HAP-1 (cell line): Measurements from ENCODE around the gene NCOA3.
"Not testable (repeated sequence)": the region's sequence is repeated elsewhere in the genome, so short reads cannot be mapped to it uniquely, and the experiment has no call there.

Experiments used
- DNase-seq, 2 experiments: peaks; one replicate each; pipeline ENCODE4 v3.0.0-alpha.2; 2016 to 2020; ENCODE audit warnings: low spot score in 2 of 2
- H3K27me3 ChIP-seq: fragments of 250-450 bp; sonication (Bioruptor Pico); 2 replicates; pipeline ENCODE4 v1.5.1; 2020; ENCODE audit warnings: low read depth, mild to moderate bottlenecking, moderate library complexity
- H3K36me3 ChIP-seq: fragments of 250-450 bp; sonication (Bioruptor Pico); replicated peaks from 2 replicates; pipeline ENCODE4 v1.5.1; 2020; ENCODE audit warnings: mild to moderate bottlenecking
- H3K4me1 ChIP-seq: fragments of 250-450 bp; sonication (Bioruptor Pico); 2 replicates; pipeline ENCODE4 v1.5.1; 2020; ENCODE audit warnings: mild to moderate bottlenecking
- H3K4me3 ChIP-seq: fragments of 250-450 bp; sonication (Bioruptor Pico); 2 replicates; pipeline ENCODE4 v1.5.1; 2020; ENCODE audit warnings: mild to moderate bottlenecking, moderate library complexity
- H3K9me3 ChIP-seq: fragments of 250-450 bp; sonication (Bioruptor Pico); 2 replicates; pipeline ENCODE4 v1.5.1; 2020; ENCODE audit warnings: mild to moderate bottlenecking, moderate library complexity
- in situ Hi-C: fragments of 300-500 bp; cut with MboI; formaldehyde crosslinking; loops from 3 replicates; pipeline ENCODE4 v1.14.3; 2020; ENCODE audit warnings: low sequenced_read_pairs, inconsistent platforms, mixed read lengths

NCOA3 gene

GRCh38 chr20:47501482-47502270, at the start of gene NCOA3:
Gene NCOA3, plus strand, starts transcription at chr20:47501887. Its CDS starts 120,361 bp downstream, at chr20:47622248.
- Histone ChIP-seq H3K9me3 (no peaks in the 10 kb centered on the region), H3K4me3 (peak within 1 kb of the TSS; percentile 93), H3K27me3 (no peaks in the 10 kb centered on the region), H3K4me1 (peaks cover 34% of the 10 kb centered on the region), H3K36me3 (no peaks in the 10 kb centered on the region)
- in situ Hi-C loops, result no loop called here
- DNase-seq, result peak; percentile 90 to 99

- Histone ChIP-seq H3K4me3 (no peak overlapping the region), H3K9me3 (no peaks in the 10 kb centered on the region; the same call in 1 of the 2 replicates), H3K4me1 (no peaks in the 10 kb centered on the region), H3K27me3 (no peaks in the 10 kb centered on the region), H3K36me3 (no peaks in the 10 kb centered on the region)
- no peak for DNase-seq
- in situ Hi-C loops, result no loop called here
These were observed 48.9 kb upstream of the NCOA3 start for GRCh38 chr20:47452736-47453161.

GRCh38 chr20:47453167-47453782, 48.4 kb upstream of the NCOA3 start:
- Histone ChIP-seq H3K27me3 (no peaks in the 10 kb centered on the region), H3K4me1 (no peaks in the 10 kb centered on the region), H3K4me3 (no peak overlapping the region), H3K9me3 (no peaks in the 10 kb centered on the region; the same call in 1 of the 2 replicates), H3K36me3 (no peaks in the 10 kb centered on the region)
- no peak for DNase-seq
- in situ Hi-C loops, result no loop called here

GRCh38 chr20:47454298-47455132, 47.2 kb upstream of the NCOA3 start:
- no peak for DNase-seq
- Histone ChIP-seq H3K36me3 (no peaks in the 10 kb centered on the region), H3K4me3 (no peak overlapping the region), H3K4me1 (no peaks in the 10 kb centered on the region), H3K27me3 (no peaks in the 10 kb centered on the region), H3K9me3 (no peaks in the 10 kb centered on the region; the same call in 1 of the 2 replicates)
- in situ Hi-C loops, result no loop called here

GRCh38 chr20:47455133-47456040, 46.3 kb upstream of the NCOA3 start:
- no peaks in the 10 kb centered on the region for H3K36me3 ChIP-seq
- no peaks in the 10 kb centered on the region for H3K4me1 ChIP-seq
- DNase-seq, result no peak
- H3K4me3 ChIP-seq, result no peak overlapping the region
- no peaks in the 10 kb centered on the region; the same call in 1 of the 2 replicates for H3K9me3 ChIP-seq
- H3K27me3 ChIP-seq, result no peaks in the 10 kb centered on the region
- in situ Hi-C loops, result no loop called here

- Histone ChIP-seq H3K9me3 (no peaks in the 10 kb centered on the region; the same call in 1 of the 2 replicates), H3K4me3 (no peak overlapping the region), H3K27me3 (no peaks in the 10 kb centered on the region), H3K36me3 (no peaks in the 10 kb centered on the region), H3K4me1 (no peaks in the 10 kb centered on the region)
- in situ Hi-C loops, result no loop called here
- DNase-seq, result no peak
These were observed 45.6 kb upstream of the NCOA3 start for GRCh38 chr20:47456041-47456537.

- no peaks in the 10 kb centered on the region for H3K27me3 ChIP-seq
- no peaks in the 10 kb centered on the region; the same call in 1 of the 2 replicates for H3K9me3 ChIP-seq
- H3K36me3 ChIP-seq, result no peaks in the 10 kb centered on the region
- in situ Hi-C loops, result no loop called here
- no peaks in the 10 kb centered on the region for H3K4me1 ChIP-seq
- H3K4me3 ChIP-seq, result no peak overlapping the region
- no peak for DNase-seq
These were observed 44.5 kb upstream of the NCOA3 start for GRCh38 chr20:47456952-47457724.

- H3K36me3 ChIP-seq, DNase-seq, H3K4me3 ChIP-seq, in situ Hi-C loops, H3K4me1 ChIP-seq, H3K9me3 ChIP-seq, H3K27me3 ChIP-seq: not testable (repeated sequence)
These were observed 43.2 kb upstream of the NCOA3 start for GRCh38 chr20:47458280-47459050.

- no peak for DNase-seq
- in situ Hi-C loops, result no loop called here
These were observed 42.2 kb upstream of the NCOA3 start for GRCh38 chr20:47459344-47460073.

GRCh38 chr20:47460761-47461112, 41.0 kb upstream of the NCOA3 start:
- H3K4me1 ChIP-seq, in situ Hi-C loops, DNase-seq, H3K36me3 ChIP-seq, H3K27me3 ChIP-seq, H3K4me3 ChIP-seq, H3K9me3 ChIP-seq: not testable (repeated sequence)

More at GRCh38 chr20:47459344-47460073, 42.2 kb upstream of the NCOA3 start:
- Histone ChIP-seq H3K4me3 (no peak overlapping the region), H3K9me3 (no peaks in the 10 kb centered on the region), H3K36me3 (no peaks in the 10 kb centered on the region), H3K4me1 (no peaks in the 10 kb centered on the region), H3K27me3 (no peaks in the 10 kb centered on the region)

- Histone ChIP-seq H3K27me3 (no peaks in the 10 kb centered on the region), H3K4me3 (no peak overlapping the region), H3K4me1 (no peaks in the 10 kb centered on the region), H3K9me3 (no peaks in the 10 kb centered on the region), H3K36me3 (no peaks in the 10 kb centered on the region)
- DNase-seq, result no peak
- in situ Hi-C loops, result no loop called here
These were observed 40.5 kb upstream of the NCOA3 start for GRCh38 chr20:47461120-47461685.
